Right atrium auricular region (tissue), 2 donors: ENCODE results near the gene TREM2. TPM values are rescaled to one million over a fixed set of nuclear protein-coding genes. Genes with fewer than 3 reads are reported as not detected.

Experiments used
- DNase-seq: peaks from one replicate; pipeline ENCODE4 v3.0.0-alpha.2; 2019; ENCODE audit warnings: low spot score
- H3K27ac ChIP-seq, 2 donors: fragments of 200-600 bp; sonication (generic); 1 replicate in 1 of 2; 2 replicates in 1 of 2; pipeline ENCODE4 v1.5.1; 2016 to 2019
- H3K27me3 ChIP-seq, 2 donors: fragments of 200-600 bp; sonication (generic); one replicate each; pipeline versions ENCODE4 v1.5.1 to v1.6.0; 2017 to 2019
- H3K36me3 ChIP-seq: fragments of 200-600 bp; sonication (generic); one replicate; pipeline ENCODE4 v1.5.1; 2016
- H3K4me1 ChIP-seq, 2 donors: fragments of 200-600 bp; sonication (generic); one replicate each; pipeline versions ENCODE4 v1.5.1 to v1.6.0; 2017 to 2019
- H3K4me3 ChIP-seq, 2 donors: fragments of 200-600 bp; sonication (generic); 1 replicate in 1 of 2; 2 replicates in 1 of 2; pipeline ENCODE4 v1.5.1; 2017 to 2019; ENCODE audit warnings: mild to moderate bottlenecking in 1 of 2, moderate library complexity in 1 of 2
- H3K9me3 ChIP-seq, 2 donors: fragments of 200-600 bp; sonication (generic); one replicate each; pipeline ENCODE4 v1.5.1; 2019
- total RNA-seq, 2 donors: library from RNA; depleted of rRNA; stranded (reverse); fragments of >200 nt; gene quantifications; one replicate each; pipeline ENCODE4 v1.1.0, GENCODE V29; 2016
- TF ChIP-seq, protein P1 (sequence below), 2 donors: fragments of 200-600 bp; sonication (generic); IDR thresholded peaks; one replicate each; pipeline ENCODE4 v1.5.1; 2019; ENCODE audit warnings: antibody characterized with exemption in 2 of 2

Gene TREM2
- total RNA-seq, 2 donors from 2014 or later = 1.6 to 7.0 TPM

DNA sequence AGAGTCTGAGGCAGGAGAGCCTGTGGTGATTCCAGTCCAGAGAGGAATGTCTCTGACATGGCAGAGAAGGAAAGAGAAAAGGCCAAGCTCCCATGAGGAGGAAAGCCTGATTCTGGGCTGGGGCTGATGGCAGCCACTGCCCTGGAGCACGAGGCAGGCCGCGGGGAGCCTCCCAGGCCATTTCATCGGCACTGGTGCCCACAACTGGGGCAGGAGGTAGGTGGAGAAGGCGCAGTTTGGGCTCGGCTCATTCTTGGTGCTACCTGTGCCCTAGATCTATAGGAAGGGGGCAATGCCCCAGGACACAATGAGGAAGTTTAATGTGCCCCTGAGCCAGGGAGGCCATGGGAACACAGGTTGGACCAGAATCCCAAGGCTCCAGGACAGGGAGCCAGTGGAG, 6.1 kb downstream of the TREM2 start:
- Histone ChIP-seq H3K9me3 (no peaks in the 10 kb centered on the region), H3K36me3 (no peaks in the 10 kb centered on the region), H3K4me3 (no peak overlapping the region), H3K4me1 (no peaks in the 10 kb centered on the region), H3K27me3 (no peaks in the 10 kb centered on the region), H3K27ac (no peak overlapping the region)
- no peak for DNase-seq
- TF ChIP-seq, protein P1, sequence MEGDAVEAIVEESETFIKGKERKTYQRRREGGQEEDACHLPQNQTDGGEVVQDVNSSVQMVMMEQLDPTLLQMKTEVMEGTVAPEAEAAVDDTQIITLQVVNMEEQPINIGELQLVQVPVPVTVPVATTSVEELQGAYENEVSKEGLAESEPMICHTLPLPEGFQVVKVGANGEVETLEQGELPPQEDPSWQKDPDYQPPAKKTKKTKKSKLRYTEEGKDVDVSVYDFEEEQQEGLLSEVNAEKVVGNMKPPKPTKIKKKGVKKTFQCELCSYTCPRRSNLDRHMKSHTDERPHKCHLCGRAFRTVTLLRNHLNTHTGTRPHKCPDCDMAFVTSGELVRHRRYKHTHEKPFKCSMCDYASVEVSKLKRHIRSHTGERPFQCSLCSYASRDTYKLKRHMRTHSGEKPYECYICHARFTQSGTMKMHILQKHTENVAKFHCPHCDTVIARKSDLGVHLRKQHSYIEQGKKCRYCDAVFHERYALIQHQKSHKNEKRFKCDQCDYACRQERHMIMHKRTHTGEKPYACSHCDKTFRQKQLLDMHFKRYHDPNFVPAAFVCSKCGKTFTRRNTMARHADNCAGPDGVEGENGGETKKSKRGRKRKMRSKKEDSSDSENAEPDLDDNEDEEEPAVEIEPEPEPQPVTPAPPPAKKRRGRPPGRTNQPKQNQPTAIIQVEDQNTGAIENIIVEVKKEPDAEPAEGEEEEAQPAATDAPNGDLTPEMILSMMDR (IDR thresholded peaks at IDR 0.05) = no peak

DNA sequence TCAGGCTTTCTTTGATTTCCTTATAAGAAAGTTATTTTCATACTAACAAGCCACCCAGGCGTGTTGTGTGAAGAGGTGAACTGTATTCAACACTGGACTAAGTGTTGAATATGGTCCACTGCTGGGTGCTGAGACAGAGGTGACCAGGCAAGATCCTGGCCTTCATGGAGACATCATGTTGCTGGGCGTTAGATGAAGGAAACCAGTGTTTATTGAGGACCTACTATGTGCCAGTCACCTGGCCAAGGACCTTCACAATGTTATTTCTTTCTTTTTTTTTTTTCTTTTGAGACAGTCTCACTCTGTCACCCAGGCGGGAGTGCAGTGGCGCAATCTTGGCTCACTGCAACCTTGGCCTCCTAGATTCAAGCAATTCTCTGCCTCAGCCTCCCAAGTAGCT, 6.9 kb downstream of the TREM2 start:
- Histone ChIP-seq H3K27me3 (no peaks in the 10 kb centered on the region), H3K9me3 (no peaks in the 10 kb centered on the region), H3K4me3 (no peak overlapping the region), H3K36me3 (no peaks in the 10 kb centered on the region), H3K4me1 (no peaks in the 10 kb centered on the region), H3K27ac (no peak overlapping the region)
- TF ChIP-seq, protein P1 (IDR thresholded peaks at IDR 0.05) = no peak
- DNase-seq = no peak

DNA sequence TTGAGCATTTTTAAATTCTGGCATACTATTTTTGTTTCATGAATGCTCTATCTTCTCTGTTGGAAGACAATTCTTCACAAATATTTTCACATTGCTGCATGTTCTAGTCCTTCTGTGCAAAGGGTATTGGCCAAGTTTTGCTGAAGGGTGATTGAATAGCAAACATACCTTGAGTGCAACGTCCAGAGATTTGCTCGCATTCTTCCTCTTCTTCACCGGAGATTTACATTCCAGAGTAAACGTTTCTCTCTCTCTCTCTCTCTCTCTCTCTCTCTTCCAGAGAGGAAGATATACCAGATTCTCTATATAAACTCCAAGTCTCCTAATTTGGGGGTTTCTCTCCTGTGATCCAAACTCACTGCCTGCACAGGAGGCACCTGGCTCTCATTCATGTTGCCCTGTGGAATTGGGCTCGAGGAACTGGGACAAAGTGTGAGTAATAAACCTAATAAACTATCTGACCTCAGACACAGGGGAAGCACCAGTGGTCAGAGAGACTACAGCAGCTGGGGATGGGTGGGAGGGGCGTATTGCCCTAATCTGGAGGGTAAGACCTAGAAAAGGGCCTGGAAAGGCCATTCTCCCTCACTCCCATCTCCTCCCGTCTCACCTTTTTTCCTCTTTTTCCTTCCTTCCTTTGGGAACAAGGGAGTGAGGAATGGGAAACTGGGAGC, 7.6 kb downstream of the TREM2 start:
- no peak for DNase-seq
- no peak overlapping the region for H3K4me3 ChIP-seq
- H3K27me3 ChIP-seq = no peaks in the 10 kb centered on the region
- H3K4me1 ChIP-seq = no peaks in the 10 kb centered on the region
- TF ChIP-seq, protein P1 (IDR thresholded peaks at IDR 0.05) = no peak
- no peaks in the 10 kb centered on the region for H3K9me3 ChIP-seq
- no peak overlapping the region for H3K27ac ChIP-seq
- no peaks in the 10 kb centered on the region for H3K36me3 ChIP-seq

DNA sequence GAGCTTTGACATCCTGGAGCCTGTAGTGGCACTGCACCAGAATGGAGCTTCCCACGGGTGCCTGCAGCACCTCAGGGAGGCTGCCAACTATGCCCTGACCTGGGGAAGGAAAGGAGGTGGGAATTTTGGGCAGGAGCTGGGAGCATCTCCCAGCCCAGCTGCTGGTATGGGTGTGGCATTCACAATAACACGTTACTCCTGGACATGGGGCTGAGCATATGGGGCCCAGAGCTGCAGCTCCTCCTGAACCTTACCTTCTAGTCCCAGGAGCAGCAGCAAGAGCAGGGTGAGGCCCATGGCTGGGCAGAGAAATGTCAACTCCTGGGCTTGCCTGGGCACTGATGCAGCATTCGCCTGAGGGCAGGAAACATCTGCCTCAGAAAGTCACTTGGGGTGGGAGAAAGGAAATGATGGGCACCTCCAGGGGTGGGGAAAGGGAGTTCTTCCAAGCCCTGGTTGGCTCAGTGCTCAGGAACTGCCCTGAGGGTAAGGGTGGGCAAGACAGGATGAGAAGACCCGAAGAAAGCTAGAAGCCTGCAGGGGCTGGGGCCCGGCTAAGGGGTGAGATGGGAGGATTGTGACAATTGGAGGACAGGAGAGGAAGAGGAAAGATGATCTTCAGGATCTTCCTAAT, 8.8 kb downstream of the TREM2 start, which contains the start of gene TREML1:
TSS of gene TREML1 (minus strand) at position 356 of the 634 bp plus-strand sequence. CDS start at position 297, 59 bp downstream.
- no peaks in the 10 kb centered on the region for H3K27me3 ChIP-seq
- H3K9me3 ChIP-seq = no peaks in the 10 kb centered on the region
- TF ChIP-seq, protein P1 (IDR thresholded peaks at IDR 0.05) = no peak
- H3K36me3 ChIP-seq = no peaks in the 10 kb centered on the region
- no peak for DNase-seq
- no peaks in the 10 kb centered on the region for H3K4me1 ChIP-seq
- H3K27ac ChIP-seq = no peak within 1 kb of the TSS
- H3K4me3 ChIP-seq = no peak within 1 kb of the TSS

DNA sequence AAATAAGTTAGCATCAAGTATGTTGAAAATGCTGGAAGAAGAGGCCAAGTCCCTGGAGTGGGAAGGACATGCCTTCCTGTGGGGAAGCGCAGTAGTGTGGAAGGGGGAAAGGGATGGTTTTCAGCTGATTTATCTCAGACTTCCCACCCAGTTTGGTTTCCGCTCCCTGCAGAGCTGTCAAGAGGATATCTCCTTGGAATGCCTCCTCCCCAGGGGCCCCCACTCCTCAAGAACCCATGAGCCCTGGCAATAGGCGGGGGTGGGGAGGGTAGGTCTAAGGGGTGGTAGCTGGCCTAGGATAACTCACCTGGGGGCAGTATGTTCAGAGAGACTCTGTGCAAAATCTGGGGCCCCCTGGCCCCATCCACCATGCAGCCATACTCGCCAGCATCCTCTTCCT, 9.5 kb downstream of the TREM2 start:
- TF ChIP-seq, protein P1 (IDR thresholded peaks at IDR 0.05) = no peak
- no peak for DNase-seq
- Histone ChIP-seq H3K27ac (no peak overlapping the region), H3K27me3 (no peaks in the 10 kb centered on the region), H3K4me3 (no peak overlapping the region), H3K9me3 (no peaks in the 10 kb centered on the region), H3K4me1 (no peaks in the 10 kb centered on the region), H3K36me3 (no peaks in the 10 kb centered on the region)
